ENCODE measurements around the gene UBE2D4.
"Not testable (repeated sequence)": the region's sequence is repeated elsewhere in the genome, so short reads cannot be mapped to it uniquely, and the experiment has no call there.

The UBE2D4 gene

GRCh38 chr7:43968172-43969040 is 42.2 kb downstream of the UBE2D4 start:
- ATAC-seq, result not testable (repeated sequence)

DNA sequence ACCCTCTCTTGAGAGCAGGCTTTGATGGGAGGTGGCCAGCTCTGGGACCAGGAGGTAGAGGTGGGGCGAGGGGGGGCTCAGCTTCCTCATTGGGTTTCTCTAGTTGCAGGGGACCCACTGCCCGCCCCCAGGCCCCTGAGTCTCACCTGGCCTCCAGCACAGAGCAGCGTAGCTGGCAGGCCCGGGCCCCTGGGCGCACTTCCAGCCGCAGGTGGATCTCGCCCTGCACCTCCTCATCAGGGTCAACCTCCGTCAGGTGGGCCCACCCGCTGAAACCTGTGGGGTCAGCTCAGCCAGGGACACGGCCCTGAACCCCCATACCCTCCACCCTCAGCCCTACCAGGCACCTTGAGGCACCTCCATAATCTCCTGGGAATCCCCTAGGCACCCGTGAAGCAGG is 43.4 kb downstream of the UBE2D4 start:
- ATAC-seq, result not testable (repeated sequence)

- ATAC-seq, result not testable (repeated sequence)
These were observed 44.5 kb downstream of the UBE2D4 start for GRCh38 chr7:43970698-43971097.

DNA sequence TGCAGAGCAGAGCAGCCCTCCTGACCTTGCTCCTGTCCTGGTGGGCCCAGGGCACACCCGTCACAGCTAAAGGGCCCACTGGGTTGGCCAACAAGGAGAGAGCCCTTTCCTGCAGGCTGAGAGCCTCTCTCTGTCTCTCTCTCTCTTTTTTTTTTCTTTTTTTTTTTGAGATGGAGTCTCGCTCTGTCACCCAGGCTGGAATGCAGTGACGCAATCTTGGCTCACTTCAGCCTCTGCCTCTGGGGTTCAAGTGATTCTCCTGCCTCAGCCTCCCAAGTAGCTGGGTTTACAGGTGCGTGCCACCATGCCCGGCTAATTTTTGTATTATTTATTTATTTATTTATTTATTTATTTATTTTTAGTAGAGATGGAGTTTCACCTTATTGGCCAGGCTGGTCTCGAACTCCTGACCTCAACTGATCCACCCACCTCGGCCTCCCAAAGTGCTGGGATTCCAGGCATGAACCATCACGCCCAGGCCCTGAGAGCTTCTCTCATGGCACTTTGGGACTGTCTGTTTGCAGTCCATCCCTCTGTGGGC is 47.9 kb downstream of the UBE2D4 start:
- not testable (repeated sequence) for ATAC-seq

- not testable (repeated sequence) for ATAC-seq
These were observed 48.7 kb downstream of the UBE2D4 start for GRCh38 chr7:43974725-43975482.

DNA sequence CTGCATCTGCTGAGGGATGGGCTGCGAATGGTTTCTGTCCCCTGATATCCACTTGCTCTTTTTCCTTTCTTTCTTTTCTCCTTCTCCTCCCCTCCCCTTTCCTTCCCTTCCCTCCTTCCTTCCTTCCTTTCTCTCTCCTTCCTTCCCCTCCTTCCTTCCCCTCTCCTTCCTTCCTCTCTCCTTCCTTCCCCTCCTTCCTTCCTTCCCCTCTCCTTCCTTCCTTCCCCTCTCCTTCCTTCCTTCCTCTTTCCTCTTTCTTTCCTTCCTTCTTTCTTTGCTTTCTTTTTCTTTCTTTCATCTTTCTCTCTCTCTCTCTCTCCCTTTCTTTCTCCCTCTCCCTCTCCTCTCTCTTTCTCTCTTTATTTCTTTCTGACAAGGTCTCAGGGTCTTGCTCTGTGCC is 51.3 kb downstream of the UBE2D4 start:
- ATAC-seq, result no peak

GRCh38 chr7:43978102-43978501 is 51.9 kb downstream of the UBE2D4 start:
- not testable (repeated sequence) for ATAC-seq

DNA sequence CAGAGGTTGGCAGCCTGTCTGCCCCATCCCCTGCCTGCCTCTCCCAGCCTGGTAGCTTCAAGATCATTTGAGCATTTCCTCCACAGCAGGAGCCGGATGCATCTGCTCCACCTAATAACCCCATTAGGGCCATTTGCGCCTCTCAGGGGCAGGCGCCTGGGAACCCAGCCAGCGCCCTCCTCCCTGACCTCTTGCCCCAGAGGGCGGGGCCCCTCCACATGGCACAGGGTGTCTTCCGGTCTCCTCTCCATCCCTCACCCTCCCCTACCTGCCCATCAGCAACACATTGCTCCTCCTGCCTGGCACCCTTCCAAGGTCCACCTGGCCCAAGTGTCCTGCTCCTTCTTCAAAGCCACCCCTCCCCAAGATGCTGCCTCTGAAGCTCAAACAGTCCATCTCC is 56.6 kb downstream of the UBE2D4 start:
- not testable (repeated sequence) for ATAC-seq

DNA sequence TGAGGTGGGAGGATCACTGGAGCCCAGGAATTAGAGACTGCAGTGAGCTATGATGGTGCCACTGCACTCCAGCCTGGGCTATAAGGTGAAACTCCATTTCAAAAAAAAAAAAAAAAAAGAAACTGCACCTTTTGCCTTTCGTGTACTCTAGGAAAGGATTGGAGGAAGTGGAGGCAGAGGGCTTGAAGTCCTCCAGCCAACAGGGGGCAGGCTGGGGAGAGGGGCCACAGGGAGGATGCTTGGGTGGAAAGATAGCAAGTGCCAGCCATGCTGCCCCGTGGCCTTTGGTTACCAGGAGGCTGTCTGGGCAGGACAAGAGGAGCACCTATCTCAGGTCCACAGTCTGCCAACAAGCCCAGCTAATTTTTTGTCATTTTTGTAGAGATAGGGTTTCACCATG is 57.5 kb downstream of the UBE2D4 start:
- not testable (repeated sequence) for ATAC-seq

DNA sequence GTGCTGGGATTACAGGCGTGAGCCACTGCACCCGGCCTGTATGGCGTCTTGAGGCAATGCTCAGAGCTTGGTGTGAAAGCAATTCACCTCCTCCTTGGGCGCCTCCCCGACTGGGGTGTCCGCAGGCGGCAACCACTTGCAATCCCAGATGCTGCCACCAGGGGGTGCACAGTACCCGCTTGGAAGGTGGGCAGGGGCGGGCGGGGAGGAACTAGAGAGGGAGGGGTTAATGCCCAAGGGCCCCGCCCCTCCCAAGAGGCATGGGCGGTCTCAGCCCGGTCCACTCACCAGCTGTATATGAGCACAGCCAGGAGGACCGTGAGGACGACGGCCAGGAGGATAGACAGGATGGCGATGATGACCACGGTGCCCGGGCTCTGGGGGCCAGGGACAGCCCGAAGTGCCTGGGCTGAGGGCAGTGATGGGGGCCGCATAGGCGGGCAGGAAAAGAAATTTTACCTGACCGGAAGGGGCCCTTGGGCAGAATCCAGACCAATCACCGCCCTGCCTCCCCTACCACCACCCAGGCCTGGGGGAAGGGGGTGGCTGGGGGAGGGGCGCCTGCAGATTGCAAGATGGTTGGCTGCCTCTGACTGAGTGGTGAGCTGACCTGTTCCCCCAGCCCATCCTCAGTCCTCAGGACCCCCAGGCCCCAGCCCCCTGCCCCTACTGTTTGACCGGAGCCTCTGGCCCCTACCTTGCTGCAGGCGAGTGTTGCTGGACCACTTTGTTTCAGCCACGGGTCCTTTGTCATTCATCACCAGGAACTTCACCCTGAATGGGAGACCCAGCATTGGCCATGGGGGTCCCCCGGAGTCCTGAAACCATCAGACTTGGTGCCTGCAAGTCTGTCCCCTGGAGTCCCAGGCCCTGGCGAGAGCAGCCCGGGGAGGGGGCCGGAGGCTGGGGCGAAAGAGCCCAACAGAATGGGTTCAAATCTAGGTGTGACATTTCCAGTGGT is 59.9 kb downstream of the UBE2D4 start:
- ATAC-seq, result peak; percentile 88 to 90

DNA sequence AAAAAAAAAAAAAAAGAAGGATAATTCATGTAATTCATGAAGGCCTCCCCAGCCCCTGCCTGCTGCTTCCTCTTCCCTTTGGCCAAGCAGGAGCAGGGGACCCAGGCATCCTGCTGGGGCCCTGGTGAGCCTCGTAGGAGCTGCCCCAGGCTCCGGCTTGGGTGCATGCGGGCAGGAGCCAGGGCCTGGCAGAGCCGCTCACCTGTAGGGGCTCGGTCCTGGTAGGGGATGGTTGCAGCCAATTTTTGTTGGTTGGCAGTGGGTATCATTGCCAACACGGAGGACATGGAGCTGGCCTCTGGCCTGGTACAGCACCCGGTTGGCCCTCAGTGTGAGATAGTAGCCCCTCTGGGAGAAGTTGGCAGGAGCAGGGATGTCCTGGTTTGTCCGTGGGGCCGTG is 61.2 kb downstream of the UBE2D4 start:
- not testable (repeated sequence) for ATAC-seq

GRCh38 chr7:43990011-43990585 is 63.9 kb downstream of the UBE2D4 start:
- not testable (repeated sequence) for ATAC-seq

GRCh38 chr7:43990829-43991228 is 64.6 kb downstream of the UBE2D4 start:
- not testable (repeated sequence) for ATAC-seq

GRCh38 chr7:43992896-43993295 is 66.7 kb downstream of the UBE2D4 start:
- peak in 1 of 2 donors; percentile 61 for ATAC-seq

DNA sequence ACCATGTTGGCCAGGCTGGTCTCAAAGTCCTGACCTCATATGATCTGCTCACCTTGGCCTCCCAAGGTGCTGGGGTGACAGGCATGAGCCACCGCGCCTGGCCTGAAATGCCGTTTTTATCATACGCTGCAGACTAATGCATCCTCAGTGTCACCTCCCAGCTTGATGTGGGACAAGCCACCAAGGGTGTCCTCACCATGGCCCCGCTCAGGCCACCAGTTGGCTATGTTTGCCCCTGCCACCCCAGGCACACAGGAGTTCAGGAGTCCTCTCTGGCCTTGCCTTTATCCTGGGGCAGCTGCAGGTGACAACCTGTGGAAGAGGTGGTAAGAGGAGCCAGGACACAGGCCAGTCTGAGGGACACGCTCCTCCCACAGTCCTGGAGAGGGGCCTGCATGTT is 68.4 kb downstream of the UBE2D4 start:
- ATAC-seq, result not testable (repeated sequence)

GRCh38 chr7:43997532-43997931 is 71.3 kb downstream of the UBE2D4 start, which contains the start of gene SPDYE1:
SPDYE1 (plus strand) TSS chr7:43997897; CDS start chr7:43999950, 2,053 bp downstream.
- not testable (repeated sequence) for ATAC-seq

All from activated CD4-positive, CD25-positive, alpha-beta regulatory T cell treated with anti-CD3 and anti-CD28 coated beads, Interleukin-2, amount 50 U/mL, for 24 hours (primary cell).